Hepatocyte (in vitro differentiated cells): Measurements from ENCODE around the gene CPN2. TPM values are rescaled to one million over a fixed set of nuclear protein-coding genes. Genes with fewer than 3 reads are reported as not detected.

Source experiments
- DNase-seq: peaks from one replicate; pipeline ENCODE4 v3.0.0-alpha.2; 2016; ENCODE audit warnings: low spot score
- H2AFZ ChIP-seq: fragments of 200-600 bp; sonication (generic); 2 replicates; pipeline ENCODE4 v1.6.0; 2016; ENCODE audit warnings: antibody characterized with exemption, mild to moderate bottlenecking
- H3K27ac ChIP-seq: fragments of 200-600 bp; sonication (generic); 2 replicates; pipeline ENCODE4 v1.5.1; 2016; ENCODE audit warnings: mild to moderate bottlenecking
- H3K27me3 ChIP-seq: fragments of 200-600 bp; sonication (generic); 2 replicates; pipeline ENCODE4 v1.6.1; 2016
- H3K36me3 ChIP-seq: fragments of 200-600 bp; sonication (generic); replicated peaks from 2 replicates; pipeline ENCODE4 v1.5.1; 2016; ENCODE audit warnings: low read depth; ENCODE audit not compliant: insufficient read depth
- H3K4me1 ChIP-seq: fragments of 200-600 bp; sonication (generic); 2 replicates; pipeline ENCODE4 v1.5.1; 2016; ENCODE audit warnings: mild to moderate bottlenecking, moderate library complexity; ENCODE audit not compliant: insufficient read depth
- H3K4me2 ChIP-seq: fragments of 200-600 bp; sonication (generic); 2 replicates; pipeline ENCODE4 v1.6.0; 2016
- H3K4me3 ChIP-seq: fragments of 200-600 bp; sonication (generic); 2 replicates; pipeline ENCODE4 v1.5.1; 2016; ENCODE audit warnings: mild to moderate bottlenecking
- H3K79me2 ChIP-seq: fragments of 200-600 bp; sonication (generic); 2 replicates; pipeline ENCODE4 v1.6.0; 2017; ENCODE audit warnings: mild to moderate bottlenecking
- H3K9me2 ChIP-seq: fragments of 200-600 bp; sonication (generic); replicated peaks from 2 replicates; pipeline ENCODE4 v1.6.0; 2017; ENCODE audit warnings: mild to moderate bottlenecking; ENCODE audit not compliant: insufficient read depth
- H3K9me3 ChIP-seq: fragments of 200-600 bp; sonication (generic); 2 replicates; pipeline ENCODE4 v1.5.1; 2016; ENCODE audit warnings: low read depth, mild to moderate bottlenecking
- H4K20me1 ChIP-seq: fragments of 200-600 bp; sonication (generic); 2 replicates; pipeline ENCODE4 v1.6.0; 2016; ENCODE audit warnings: mild to moderate bottlenecking; ENCODE audit not compliant: insufficient read depth, poor library complexity, severe bottlenecking
- CTCF ChIP-seq: fragments of 200-600 bp; sonication (generic); IDR thresholded peaks from 2 replicates; pipeline ENCODE4 v1.5.1; 2016; ENCODE audit warnings: antibody characterized with exemption, mild to moderate bottlenecking; ENCODE audit not compliant: poor library complexity
- EZH2 ChIP-seq: fragments of 200-600 bp; sonication (generic); IDR thresholded peaks from 2 replicates; pipeline ENCODE4 v1.6.1; 2016; ENCODE audit warnings: antibody characterized with exemption, mild to moderate bottlenecking, borderline replicate concordance
- EZH2phosphoT487 ChIP-seq: fragments of 200-600 bp; sonication (generic); IDR thresholded peaks from one replicate; pipeline ENCODE4 v1.6.1; 2018; ENCODE audit warnings: antibody characterized with exemption, mild to moderate bottlenecking, low read depth, moderate library complexity; ENCODE audit not compliant: unreplicated experiment, severe bottlenecking
- WGBS: methylation state at CpG from one replicate; pipeline ENCODE4 v1.1.6; 2016; ENCODE audit warnings: low lambda C conversion rate; ENCODE audit errors: missing lambda C conversion rate; 5-methylcytosine and 5-hydroxymethylcytosine counted together
- polyA plus RNA-seq: library from polyadenylated mRNA; unstranded; fragments of >200 nt; fragmentation: Nextera tagmentation; extraction: Ambion mirVana; gene quantifications from 2 replicates; pipeline ENCODE4 v1.2.1, GENCODE V29; 2016
- total RNA-seq: library from RNA; depleted of rRNA; stranded (reverse); fragments of >200 nt; gene quantifications from 2 replicates; pipeline ENCODE4 v1.2.3, GENCODE V29; 2014

The CPN2 gene
- total and polyA plus RNA-seq, 2 experiments from 2014 or later: 3.3 to 4.6 TPM

- H3K79me2 ChIP-seq: no peaks in the 10 kb centered on the region
- no peak for TF ChIP-seq EZH2phosphoT487
- H3K4me3 ChIP-seq: no peak overlapping the region
- H3K4me2 ChIP-seq: no peak overlapping the region
- H3K27me3 ChIP-seq: no peaks in the 10 kb centered on the region
- no peak for DNase-seq
- no peaks in the 10 kb centered on the region for H3K9me2 ChIP-seq
- H3K4me1 ChIP-seq: peaks cover 9% of the 10 kb centered on the region
- no peaks in the 10 kb centered on the region for H4K20me1 ChIP-seq
- no peaks in the 10 kb centered on the region for H3K9me3 ChIP-seq
- H3K36me3 ChIP-seq: no peaks in the 10 kb centered on the region
- H3K27ac ChIP-seq: no peak overlapping the region
- H2AFZ ChIP-seq: no peak overlapping the region
- 75% methylated on average over 10 of the region's 10 CpGs for WGBS
Measured at GRCh38 chr3:194294199-194294894, 56.8 kb downstream of the CPN2 start.

GRCh38 chr3:194293546-194294198, 57.5 kb downstream of the CPN2 start:
- no peaks in the 10 kb centered on the region for H3K9me2 ChIP-seq
- no peaks in the 10 kb centered on the region for H3K36me3 ChIP-seq
- H3K27ac ChIP-seq: no peak overlapping the region
- no peaks in the 10 kb centered on the region for H3K9me3 ChIP-seq
- no peak for TF ChIP-seq CTCF
- no peak for TF ChIP-seq EZH2
- no peak for TF ChIP-seq EZH2phosphoT487
- no peak overlapping the region for H3K4me2 ChIP-seq
- no peak overlapping the region for H2AFZ ChIP-seq
- no peaks in the 10 kb centered on the region for H4K20me1 ChIP-seq
- peaks cover 9% of the 10 kb centered on the region for H3K4me1 ChIP-seq
- H3K79me2 ChIP-seq: no peaks in the 10 kb centered on the region
- no peak for DNase-seq
- no peak overlapping the region for H3K4me3 ChIP-seq
- H3K27me3 ChIP-seq: no peaks in the 10 kb centered on the region
- 93% methylated on average over 2 of the region's 2 CpGs for WGBS

DNA sequence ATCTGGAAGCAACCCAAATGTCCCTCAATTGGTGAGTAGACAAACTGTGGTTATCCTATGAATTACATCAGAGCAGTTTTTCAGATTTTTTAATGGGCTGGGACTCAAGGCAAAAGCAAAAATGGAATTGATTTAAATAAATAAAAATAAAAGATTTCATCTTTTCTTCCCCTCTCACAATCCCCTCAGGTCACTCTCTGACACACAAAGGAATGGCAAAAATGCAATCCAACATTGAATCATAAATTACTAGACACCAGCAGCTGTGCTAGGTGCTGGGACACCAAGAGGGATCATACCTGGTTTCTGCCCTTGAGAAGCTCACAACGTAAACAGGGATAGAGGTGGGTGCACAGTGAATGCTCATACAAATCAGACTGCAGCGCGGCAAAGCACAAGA, 58.8 kb downstream of the CPN2 start:
- H3K4me2 ChIP-seq: no peak overlapping the region
- DNase-seq: no peak
- no peak overlapping the region for H3K4me3 ChIP-seq
- TF ChIP-seq EZH2phosphoT487 (no peak), EZH2 (no peak), CTCF (no peak)
- WGBS: 91% methylated on average over 3 of the region's 3 CpGs
- no peaks in the 10 kb centered on the region for H3K79me2 ChIP-seq
- H3K27me3 ChIP-seq: no peaks in the 10 kb centered on the region
- no peaks in the 10 kb centered on the region for H3K9me3 ChIP-seq
- H3K27ac ChIP-seq: no peak overlapping the region
- no peaks in the 10 kb centered on the region for H4K20me1 ChIP-seq
- no peaks in the 10 kb centered on the region for H3K36me3 ChIP-seq
- peaks cover 9% of the 10 kb centered on the region for H3K4me1 ChIP-seq
- H3K9me2 ChIP-seq: no peaks in the 10 kb centered on the region
- H2AFZ ChIP-seq: no peak overlapping the region

Other genes starting within 250 kb of the CPN2 start
- 132 and 136 TPM in 2 replicates for gene HES1, start 215.2 kb downstream of the CPN2 start, total RNA-seq
- gene HES1, start 215.2 kb downstream of the CPN2 start, polyA plus RNA-seq: 131 and 142 TPM in 2 replicates
- not detected in 2 replicates for gene LRRC15, start 18.4 kb upstream of the CPN2 start, total RNA-seq
- gene LRRC15, start 18.4 kb upstream of the CPN2 start, polyA plus RNA-seq: not detected in 2 replicates
- gene GP5, start 47.9 kb upstream of the CPN2 start, total RNA-seq: 0.27 and 0.52 TPM in 2 replicates
- 0.04 TPM in 1 of 2 replicates, not detected in the other for gene GP5, start 47.9 kb upstream of the CPN2 start, polyA plus RNA-seq
- 107 and 131 TPM in 2 replicates for gene ATP13A3, start 135.7 kb upstream of the CPN2 start, total RNA-seq
- gene ATP13A3, start 135.7 kb upstream of the CPN2 start, polyA plus RNA-seq: 18.3 and 20.5 TPM in 2 replicates